OCI-LY1 (cell line): ENCODE measurements around the gene BDH1.

Experiments used
- EZH2 ChIP-seq: fragments of 200-600 bp; sonication (generic), shearing (Covaris generic); IDR thresholded peaks from 2 replicates; pipeline ENCODE4 v1.8.0; 2017; ENCODE audit warnings: borderline replicate concordance, mixed run types, mild to moderate bottlenecking, antibody characterized with exemption, low read length, moderate library complexity, mixed read lengths
- TF ChIP-seq, protein P1 (sequence below): fragments of 200-600 bp; sonication (generic), shearing (Covaris generic); IDR thresholded peaks from 2 replicates; pipeline ENCODE4 v1.5.1; 2017; ENCODE audit warnings: mild to moderate bottlenecking, antibody characterized with exemption, low read length, moderate library complexity, mixed read lengths

DNA sequence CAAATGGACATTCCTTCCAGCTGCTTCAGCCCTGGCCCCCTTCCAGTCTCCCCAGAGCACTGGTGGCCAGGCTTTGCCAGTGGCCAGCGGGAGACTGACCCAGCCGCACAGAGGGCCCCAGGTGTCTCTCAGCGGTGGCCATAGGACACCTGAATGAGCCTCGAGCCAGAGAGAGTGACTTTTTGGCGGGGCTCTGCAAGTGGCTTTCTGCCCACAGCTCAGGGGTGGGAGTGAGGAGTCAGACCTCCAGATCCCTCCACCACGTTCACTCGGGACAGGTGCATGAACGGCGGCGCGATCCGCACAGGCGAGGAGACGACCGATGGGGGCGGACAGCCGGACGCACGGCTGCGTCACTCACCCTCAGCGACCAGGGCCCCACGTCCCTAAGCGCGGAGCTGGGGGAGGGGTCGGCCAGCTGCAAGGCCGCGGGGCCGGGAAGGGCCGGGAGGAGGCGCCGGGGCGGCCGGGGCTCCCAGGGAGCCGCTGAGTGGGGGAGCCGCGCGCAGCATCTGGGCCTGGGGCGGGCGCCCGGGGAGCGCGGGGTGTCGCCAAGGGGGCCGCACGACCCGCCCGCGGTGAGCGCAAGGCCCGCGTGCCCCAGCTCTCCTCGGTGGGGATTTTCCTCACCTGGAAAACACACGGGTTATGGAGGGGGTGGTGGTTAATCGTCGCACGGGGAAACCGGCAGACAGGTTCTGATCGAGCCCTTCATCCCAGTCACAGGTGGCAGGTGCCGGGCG lies 57.1 kb downstream of the BDH1 start:
- TF ChIP-seq, protein P1, sequence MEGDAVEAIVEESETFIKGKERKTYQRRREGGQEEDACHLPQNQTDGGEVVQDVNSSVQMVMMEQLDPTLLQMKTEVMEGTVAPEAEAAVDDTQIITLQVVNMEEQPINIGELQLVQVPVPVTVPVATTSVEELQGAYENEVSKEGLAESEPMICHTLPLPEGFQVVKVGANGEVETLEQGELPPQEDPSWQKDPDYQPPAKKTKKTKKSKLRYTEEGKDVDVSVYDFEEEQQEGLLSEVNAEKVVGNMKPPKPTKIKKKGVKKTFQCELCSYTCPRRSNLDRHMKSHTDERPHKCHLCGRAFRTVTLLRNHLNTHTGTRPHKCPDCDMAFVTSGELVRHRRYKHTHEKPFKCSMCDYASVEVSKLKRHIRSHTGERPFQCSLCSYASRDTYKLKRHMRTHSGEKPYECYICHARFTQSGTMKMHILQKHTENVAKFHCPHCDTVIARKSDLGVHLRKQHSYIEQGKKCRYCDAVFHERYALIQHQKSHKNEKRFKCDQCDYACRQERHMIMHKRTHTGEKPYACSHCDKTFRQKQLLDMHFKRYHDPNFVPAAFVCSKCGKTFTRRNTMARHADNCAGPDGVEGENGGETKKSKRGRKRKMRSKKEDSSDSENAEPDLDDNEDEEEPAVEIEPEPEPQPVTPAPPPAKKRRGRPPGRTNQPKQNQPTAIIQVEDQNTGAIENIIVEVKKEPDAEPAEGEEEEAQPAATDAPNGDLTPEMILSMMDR, result no peak
- no peak for TF ChIP-seq EZH2
